SK-N-SH treated with all-trans-retinoic acid at 6 μM for 48 hours (cell line): ENCODE data around the gene SERPINE2.

ENCODE experiments used
- ISL1 ChIP-seq: fragments of 250-450 bp; sonication (Bioruptor Pico); IDR thresholded peaks from 2 replicates; pipeline ENCODE4 v2.1.2; 2022; ENCODE audit warnings: mild to moderate bottlenecking, moderate library complexity
- OSR1 ChIP-seq: fragments of 250-450 bp; sonication (Bioruptor Pico); IDR thresholded peaks from 2 replicates; pipeline ENCODE4 v1.8.0; 2022; ENCODE audit warnings: moderate library complexity, mild to moderate bottlenecking, inconsistent platforms
- POU6F1 ChIP-seq: fragments of 250-450 bp; sonication (Bioruptor Pico); IDR thresholded peaks from 2 replicates; pipeline ENCODE4 v1.8.0; 2021; ENCODE audit warnings: low read depth, mild to moderate bottlenecking, moderate library complexity, borderline replicate concordance
- SNAI2 ChIP-seq: fragments of 250-450 bp; sonication (Bioruptor Pico); IDR thresholded peaks from 2 replicates; pipeline ENCODE4 v1.5.0; 2020; ENCODE audit warnings: mild to moderate bottlenecking, moderate library complexity
- ZFP3 ChIP-seq: fragments of 250-450 bp; sonication (Bioruptor Pico); IDR thresholded peaks from 2 replicates; pipeline ENCODE4 v1.5.0; 2020; ENCODE audit warnings: mild to moderate bottlenecking, moderate library complexity
- ZFP30 ChIP-seq: fragments of 450-650 bp; formaldehyde crosslinking; IDR thresholded peaks from 2 replicates; pipeline ENCODE4 v1.5.0; 2022; ENCODE audit warnings: mild to moderate bottlenecking, moderate library complexity

DNA sequence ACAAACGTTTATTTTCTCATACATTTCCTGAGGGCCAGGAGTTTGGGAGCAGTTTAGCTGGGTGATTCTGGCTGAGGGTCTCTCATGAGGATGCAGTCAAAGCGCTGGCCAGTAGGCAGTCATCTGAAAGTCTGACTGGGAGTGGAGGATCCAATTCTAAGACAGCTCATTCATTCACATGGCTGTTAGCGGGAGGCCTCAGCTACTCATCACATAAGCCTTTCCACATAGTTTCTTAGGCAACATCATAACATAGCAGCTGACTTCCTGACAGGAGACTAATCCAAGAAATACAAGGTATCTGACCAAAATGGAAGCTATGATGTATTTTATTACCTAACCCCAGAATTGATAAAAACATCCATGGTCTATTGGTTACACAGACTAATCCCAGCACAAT, 84.7 kb downstream of the SERPINE2 start:
- TF ChIP-seq ZFP3 (CRISPR knock-in tag): no peak
- TF ChIP-seq POU6F1 (CRISPR knock-in tag): no peak
- no peak for TF ChIP-seq SNAI2 (CRISPR knock-in tag)
- TF ChIP-seq OSR1: no peak
- no peak for TF ChIP-seq ZFP30 (CRISPR knock-in tag)
- no peak for TF ChIP-seq ISL1 (CRISPR knock-in tag)
